ENCODE results near the gene ARHGEF19.
"Not testable (repeated sequence)": the region's sequence is repeated elsewhere in the genome, so short reads cannot be mapped to it uniquely, and the experiment has no call there.

ARHGEF19 gene

DNA sequence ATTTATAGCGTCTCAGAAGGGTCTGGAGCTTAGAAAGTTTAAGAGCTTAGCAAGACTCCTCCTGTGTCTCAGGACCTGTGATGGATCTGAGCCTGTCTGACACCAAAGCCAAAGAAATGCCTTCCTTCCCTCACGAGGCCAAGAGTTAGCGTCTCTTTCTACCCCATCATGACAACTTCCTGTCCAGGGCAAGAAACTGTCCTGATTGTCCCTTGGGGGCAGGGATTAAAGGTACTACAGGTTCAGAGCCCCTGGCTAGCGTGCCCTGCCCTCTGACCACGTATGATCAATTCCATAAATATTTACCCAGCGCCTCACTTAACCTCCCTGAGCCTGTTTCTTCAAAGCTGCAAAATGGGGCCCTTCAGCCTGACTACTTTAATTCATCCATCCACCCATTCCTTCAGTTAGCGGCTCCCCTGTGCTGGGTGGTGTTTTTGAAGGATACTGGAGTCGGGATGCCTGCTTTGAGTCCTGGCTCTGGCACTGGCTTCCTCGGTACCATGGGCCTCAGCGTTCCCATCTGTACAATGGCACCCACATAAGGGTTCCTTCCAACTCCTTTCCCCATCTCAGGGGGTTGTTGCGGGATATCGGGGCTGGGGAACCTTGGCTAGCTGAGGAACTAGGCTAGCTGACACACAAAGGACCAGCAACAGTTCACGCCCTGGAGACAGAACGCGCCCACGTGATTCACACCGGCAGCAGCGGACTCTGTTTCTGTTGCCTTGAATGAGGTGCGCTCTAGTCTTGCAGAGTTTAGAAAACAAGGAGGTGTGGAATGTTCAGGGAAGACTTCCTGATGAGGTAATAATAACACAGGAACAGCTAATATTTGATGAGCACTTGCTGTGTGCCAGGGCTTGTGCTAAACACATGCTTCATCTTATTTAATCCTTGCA lies 33.6 kb downstream of the ARHGEF19 start:
- no peak for DNase-seq

DNA sequence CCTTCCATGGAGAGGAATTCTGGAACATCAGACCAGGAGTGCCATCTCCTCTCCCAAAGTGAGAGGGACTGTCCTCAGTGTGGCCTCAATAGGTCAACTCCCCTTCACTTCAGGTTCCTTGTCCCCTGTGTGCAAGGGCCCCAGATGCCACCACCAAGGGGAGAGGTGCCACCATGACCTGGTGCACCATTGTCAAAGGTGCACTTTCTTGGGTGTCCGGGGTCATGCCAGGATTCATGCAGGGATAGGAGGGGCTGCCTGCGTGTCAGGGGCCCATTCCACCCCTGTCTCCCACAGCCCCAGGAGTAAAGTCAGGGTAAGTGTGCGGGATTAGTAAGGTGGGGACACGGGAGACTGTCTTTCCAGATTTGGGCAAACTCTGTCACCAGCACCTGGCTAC lies 35.1 kb downstream of the ARHGEF19 start:
- DNase-seq = no peak

DNA sequence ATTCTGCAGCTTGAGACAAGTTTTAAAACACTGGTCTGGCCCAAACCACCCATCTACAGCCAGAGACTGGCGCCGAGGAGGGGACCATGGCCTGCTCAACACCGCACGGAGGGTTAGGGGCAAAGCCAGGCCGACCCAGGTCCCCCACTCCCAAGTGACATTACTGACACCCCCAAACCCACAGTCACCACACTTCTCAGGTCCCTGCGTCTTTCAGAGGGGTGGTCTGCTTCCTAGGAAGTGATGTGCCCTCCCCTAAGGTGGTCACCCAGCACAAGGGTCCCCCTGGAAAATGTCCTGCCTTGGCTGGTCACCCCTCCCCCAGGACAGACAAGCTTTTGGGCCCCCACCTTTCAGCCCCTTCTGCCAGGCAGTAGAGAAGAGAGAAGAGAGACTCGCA lies 35.8 kb downstream of the ARHGEF19 start:
- no peak for DNase-seq

DNA sequence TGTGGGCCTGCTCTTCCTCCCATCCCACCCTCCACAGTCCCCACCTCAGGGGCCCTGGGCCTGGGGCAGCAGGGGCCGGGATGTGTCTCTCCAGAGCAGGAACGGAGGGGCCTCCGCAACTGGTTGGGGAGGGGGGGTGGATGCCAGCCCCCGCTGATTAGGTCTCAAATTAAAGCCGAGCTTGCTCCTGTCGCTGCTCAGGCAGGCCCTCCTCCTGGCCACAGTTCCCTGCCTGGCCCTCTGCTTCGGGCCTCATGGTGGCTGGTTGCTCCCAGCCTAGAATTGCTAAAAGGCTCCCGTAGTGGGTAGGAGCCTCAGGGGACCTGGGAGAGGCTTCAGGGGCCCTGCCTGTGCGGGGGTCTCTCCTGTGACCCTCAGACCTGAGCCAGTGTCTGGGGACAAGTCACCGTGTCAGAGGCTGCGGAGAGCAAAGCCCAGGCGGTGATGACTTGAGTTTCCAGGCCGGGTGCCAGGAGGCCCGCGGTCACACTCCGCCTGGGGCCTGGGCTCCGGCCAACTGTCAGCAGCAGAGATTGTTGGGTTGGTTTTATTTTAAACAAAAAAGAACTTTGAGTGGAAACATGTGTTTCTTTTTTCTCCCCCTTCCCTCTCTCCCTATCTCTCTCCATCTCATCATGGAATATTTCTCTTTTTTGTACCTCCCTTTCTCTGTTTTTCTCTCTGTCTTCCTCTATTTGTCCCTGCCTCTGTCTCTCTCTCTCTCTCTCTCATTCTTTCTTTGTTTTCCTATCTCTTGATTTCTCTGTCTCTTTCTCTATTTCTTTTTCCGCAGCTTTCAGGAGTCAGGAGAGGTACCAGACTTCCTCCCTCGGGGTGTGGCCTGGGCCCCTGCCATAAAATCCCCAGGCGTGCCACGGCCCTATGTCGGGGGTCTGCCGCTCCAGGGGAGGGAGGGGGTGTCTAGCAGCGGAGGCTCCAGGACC lies 36.6 kb downstream of the ARHGEF19 start:
- DNase-seq = peak; percentile 95

DNA sequence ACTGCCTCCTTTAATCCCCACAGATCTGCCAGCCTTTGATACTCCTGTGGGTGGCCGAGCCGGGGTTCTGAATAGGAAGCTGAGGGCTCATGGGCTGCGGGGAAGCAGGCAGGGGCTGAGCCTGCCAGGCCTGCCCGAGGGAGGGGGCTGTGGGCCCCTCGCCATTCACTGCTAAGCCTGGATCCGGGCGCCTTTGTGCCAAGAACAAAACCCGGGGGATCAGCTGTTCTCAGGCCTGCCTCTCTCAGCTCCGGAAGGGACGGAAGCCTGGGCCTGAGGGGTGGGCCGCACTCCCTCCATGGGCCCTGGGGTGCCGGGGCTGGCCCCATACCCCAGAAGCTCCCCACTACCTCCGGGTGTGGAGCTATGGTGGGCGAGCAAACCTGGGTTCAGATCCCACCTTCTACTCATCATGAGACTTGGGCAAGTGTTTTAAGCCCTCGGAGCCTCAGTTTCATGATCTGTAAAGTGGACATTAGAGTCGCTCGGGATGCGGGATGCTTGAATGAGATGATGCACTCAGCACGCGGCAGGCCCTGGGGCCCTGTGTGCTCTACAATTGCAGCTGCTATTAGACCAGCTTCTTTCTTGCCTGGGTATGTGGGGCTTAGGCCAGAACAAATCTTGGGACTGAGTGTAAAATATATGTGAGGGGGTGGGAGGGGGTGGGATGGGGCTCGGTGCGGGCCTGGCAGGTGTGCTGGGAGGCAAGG lies 37.4 kb downstream of the ARHGEF19 start:
- DNase-seq = no peak

DNA sequence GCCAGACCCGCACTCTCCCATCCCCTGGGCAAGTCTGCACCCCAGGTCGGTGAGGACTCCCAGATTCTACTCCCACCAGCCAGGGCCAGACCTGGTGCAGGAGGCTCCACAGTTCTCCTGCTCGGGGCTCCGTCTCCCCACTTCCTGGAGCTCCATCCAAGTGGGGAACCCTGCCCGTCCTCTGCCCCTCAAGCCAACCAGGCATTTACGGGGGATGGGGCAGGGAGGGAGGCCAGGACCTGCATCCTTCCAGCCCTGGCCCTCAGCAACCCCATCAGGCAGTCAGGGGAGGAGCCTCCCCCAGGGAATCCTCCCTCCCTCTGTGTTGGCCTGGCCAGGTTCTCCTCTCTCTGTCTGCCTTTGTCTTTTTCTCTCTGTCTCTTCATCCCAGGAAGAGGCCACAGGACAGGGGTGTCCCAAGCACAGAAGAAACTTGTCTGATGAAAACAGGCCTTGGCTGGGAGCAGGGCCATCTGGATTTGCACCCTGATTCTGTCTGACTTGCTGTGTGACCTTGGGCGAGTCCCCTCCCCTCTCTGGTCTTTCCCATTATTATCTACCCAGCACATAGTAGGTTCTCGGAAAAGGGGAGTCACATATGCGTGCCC lies 38.1 kb downstream of the ARHGEF19 start:
- DNase-seq = no peak

DNA sequence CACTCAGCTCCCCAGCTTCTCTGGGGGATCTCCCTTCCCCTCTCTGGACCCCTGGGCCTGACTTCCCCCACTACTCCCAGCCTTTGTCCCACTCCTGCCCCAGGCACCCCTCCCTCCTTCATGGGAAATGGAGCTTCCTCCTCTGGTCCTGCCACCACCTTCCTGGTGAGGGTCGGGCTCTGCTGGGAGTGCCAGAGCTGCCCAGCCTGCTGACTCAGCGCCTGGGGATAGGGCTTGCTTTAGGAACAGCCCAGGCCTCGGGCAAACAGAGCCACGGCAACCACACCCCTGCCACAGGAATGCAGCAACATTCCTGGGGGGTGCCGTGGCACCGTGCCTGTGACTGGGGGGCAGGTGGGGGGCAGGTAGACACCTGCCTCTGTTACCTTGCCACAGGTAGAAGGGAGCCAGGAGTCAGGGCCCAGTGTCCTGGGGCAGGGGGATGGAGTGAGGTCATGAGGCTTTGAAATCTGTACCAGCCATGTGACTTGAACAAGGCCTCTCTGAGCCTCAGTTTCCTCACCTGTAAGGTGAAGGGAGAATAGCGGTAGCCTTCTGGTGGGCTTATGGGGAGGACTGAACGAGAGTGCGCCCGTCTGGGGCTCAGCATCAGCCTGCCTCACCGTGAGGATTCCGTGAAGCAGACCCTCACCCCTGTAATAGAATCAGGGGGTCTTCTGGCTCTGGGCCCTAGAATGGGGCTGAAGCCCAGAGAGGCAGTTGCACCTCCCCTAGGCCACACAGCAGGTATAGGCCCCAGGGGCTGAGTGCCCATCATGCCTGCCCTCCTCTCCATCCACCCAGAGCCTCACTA lies 38.8 kb downstream of the ARHGEF19 start:
- no peak for DNase-seq

DNA sequence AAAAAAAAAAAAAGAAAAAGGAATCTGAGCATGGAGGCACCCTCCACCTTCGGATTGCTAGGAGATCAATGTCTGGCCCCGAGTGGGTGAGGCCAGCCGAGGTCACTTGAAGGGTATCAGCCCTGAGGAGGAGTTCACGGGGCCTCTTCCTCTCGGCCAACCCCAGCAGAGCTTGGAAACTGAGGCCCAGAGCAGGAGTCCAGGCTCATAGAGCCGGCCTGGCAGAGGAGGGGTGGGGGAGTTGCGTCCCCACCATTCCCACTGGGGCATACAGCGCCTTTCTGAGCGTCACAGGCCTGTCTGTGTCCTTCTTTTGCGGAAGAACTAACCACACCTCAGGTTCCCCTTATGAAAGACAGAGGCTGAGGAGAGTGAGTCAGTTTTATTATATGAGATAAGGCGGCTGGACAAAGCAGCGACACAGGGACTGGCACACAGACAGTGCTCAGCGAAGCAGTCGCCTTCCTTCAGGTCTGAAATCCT lies 39.4 kb downstream of the ARHGEF19 start:
- DNase-seq = no peak

DNA sequence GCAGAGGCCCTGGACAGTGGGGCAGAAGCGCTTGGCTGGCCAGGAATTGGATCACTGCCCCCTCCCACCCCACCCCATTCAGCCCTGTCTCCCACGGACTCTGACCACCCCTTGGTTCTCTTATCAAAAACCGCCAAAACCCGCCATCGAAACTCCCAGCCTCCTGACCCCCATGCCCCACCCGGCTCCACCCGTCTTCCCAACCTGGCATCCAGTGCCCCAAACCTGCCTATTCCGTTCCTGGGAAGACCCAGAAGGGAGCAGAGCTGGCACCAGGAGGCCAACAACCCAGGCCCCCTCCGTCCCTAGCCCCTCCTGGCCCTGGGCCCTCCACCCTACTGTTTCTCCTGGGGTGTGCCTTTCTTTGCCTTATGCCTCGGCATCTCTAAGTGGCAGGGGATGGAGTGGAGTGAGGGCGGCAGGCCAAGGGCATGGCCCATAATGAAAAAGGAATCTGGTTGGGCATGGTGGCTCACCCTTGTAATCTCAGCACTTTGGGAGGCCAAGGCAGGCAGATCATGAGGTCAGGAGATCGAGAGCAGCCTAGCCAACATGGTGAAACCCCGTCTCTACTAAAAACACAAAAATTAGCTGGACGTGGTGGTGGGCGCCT lies 40.1 kb downstream of the ARHGEF19 start:
- no peak for DNase-seq

DNA sequence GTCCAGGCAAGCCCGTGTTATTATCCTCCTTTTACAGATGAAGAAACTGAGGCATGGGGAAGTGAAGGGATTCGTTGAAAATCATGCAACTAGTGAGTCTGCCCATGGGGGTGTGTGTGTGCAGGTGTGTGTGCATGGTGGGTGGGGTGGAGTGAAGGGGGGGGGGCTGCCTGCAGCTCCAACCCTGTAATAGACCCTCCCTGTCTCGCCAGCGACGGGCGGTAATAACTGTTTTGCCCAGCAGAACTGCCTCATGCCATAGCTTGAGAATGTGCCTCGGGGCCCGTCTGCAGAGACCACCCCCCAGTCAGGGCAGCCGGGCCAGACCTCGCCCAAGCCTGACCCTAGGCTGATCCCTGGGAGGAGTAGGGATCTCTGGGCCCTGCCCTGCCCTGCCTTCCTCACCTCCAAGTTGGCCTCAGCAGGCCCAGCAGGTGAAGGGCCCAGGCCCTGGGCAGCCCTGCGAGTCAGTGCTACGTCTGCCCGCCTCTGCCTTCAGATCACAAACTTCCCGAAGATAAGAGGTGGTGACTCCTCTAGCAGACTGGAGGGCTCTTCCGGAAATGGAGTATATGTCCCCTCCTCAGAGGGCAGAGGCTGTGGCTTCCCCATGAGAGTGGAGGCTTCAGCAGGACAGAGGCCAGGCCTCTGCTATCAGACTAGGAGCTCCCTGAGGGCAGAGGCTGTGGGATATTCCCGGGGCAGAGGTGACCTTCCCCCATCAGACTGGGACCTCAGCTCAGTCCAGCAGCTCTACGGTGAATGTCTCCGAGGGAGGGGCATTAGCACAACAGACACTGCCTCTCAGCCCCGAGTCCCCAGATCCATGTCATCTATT lies 40.9 kb downstream of the ARHGEF19 start:
- DNase-seq = no peak

DNA sequence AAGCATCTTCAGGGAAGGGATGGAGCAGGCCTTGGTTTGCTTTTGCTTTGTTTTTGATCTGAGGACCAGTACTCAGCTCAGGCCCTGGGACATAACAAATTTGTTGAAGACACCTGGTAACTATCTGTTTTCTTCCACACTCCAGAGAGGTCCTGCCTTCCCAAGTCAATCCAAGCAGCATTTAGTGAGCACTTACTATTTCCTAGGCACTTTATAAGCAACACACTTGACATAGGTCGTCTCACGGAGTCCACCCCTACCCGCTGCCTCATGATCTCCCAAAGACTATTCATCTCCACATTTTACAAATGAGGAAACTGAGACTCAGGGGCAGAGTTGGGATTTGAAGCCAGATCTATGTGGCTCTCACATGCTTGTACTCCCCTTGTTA lies 42.2 kb downstream of the ARHGEF19 start:
- no peak for DNase-seq

DNA sequence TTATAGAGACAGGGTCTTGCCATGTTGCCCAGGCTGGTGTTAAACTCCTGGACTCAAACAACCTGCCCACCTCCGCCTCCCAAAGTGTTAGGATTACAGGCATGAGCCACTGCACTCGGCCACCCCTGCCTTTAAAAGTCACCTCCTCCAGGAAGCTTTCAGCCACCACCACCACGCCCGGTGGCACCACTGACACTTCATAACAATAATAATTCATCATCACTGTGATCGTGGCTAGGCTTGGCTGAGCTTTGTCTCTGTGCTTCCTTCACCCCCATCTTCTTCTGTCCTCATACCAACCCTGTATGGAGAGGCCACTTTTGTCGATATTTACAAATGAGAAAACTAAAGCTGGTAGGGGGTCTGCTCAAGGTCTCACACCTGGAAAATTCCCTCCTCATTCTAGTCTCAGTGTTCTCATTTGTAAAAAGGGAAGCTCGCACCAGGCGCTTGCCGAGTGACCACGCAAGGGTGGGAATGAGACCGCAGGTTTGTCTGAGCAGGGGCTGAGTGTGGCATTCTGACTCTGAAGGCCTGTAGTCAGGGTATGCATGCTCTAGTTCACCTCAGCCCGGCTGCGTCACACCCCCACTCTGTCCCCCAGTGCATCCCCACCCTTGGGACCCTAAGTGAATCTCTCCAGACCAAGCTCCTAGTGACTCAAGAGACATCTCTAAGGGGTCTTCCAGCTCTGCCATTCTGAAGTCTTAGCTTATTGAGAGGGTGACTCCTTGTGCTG lies 43.7 kb downstream of the ARHGEF19 start:
- DNase-seq = no peak

DNA sequence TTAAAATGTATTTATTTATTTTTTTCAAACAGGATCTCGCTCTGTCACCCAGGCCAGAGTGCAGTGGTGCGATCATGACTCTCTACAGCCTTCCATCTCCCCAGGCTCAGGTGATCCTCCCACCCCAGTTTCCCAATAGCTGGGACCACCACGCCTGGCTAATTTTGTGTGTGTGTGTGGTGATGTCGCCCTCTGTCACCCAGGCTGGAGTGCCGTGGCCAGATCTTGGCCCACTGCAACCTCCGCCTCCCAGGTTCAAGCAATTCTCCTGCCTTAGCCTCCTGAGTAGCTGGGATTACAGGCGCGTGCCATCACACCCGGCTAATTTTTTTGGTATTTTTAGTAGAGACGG lies 44.3 kb downstream of the ARHGEF19 start:
- not testable (repeated sequence) for DNase-seq

DNA sequence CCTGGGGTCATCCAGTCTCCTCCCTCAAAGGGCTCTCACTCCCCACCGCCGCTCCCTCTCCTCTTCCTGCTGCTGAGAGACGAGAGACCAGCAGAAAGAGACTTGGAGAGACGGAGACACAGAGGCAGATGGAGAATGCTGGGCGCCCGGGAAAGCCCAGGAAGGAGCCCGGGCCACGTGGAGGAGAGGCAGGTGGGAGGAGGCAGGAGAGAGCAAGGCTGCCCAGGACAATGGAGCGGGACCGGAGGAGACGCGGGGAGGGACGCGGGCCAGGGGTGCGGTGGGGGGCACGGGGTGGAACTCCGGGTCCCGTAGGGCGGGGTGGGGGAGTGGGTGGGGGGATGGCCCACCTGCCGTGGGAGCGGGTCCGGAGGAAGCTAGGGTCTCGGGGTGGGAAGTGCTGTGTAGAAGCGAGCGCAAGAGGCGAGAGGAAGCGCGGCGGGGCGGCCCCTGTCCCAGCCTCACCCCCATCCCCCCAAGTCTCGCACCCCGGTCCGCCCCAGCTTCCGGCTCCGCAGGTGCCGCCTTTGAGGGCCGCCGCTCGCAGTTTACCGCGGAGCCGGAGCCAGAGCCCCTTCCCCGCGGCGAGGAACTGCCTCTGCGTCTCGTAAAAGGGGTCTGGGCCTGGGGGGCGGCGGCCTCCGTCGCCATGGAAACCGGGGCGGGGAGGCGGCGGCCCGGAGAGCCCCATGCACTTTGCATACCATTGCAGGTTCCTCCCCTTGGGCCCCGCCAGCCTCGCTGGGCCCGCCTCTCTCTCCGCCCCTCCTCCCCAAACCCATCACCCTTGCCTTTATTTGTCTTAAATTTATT lies 44.9 kb downstream of the ARHGEF19 start:
- no peak for DNase-seq

DNA sequence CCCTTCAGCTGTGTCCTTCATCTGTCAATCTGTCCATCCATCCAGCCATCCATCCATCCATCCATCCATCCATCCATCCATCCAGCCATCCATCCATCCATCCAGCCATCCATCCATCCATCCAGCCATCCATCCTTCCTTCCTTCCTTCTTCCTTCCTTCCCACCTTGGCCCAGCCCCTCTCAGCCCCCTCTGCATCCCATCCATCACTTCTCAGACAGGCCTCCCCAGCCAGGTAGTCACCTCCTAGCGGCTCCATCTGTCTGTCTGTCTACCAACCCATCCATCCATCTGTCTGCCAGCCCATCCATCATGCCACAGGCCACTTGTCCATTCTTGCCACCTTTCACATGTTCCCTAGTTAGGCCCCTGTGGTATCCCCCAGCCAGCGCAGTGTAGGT lies 46.3 kb downstream of the ARHGEF19 start:
- no peak for DNase-seq

DNA sequence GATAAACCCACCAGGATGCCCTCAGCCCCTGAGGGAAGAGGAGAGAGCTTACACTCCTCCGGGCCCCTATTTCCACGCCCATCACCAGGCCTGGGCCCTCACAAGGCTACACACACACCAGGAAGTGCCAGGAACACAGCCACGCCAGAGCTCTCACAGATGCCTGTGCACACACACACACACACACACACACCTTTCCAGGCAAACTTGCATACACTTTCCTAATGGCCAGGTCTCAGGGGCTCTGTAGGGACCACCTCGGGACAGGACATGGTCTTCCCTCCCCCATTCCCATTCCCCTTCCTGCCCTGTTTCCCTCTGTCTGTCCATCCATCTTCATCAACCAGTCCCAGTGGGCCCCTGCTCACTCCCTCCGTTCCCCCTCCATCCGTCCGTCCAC lies 46.9 kb downstream of the ARHGEF19 start:
- DNase-seq = no peak

DNA sequence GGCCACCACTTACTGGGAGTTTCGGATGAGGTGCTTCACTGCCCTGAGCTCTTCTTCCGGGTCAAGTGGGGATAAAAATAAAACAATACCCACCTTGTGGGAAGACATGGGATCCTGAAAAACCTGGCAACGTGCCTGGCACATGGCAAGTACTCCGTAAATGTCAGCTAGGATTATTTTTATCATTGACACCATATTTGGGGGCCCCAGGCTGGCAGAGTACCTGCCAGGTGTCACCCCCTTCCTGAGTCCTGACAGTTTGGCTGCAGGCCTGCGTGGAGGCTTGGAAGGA lies 47.4 kb downstream of the ARHGEF19 start:
- no peak for DNase-seq

DNA sequence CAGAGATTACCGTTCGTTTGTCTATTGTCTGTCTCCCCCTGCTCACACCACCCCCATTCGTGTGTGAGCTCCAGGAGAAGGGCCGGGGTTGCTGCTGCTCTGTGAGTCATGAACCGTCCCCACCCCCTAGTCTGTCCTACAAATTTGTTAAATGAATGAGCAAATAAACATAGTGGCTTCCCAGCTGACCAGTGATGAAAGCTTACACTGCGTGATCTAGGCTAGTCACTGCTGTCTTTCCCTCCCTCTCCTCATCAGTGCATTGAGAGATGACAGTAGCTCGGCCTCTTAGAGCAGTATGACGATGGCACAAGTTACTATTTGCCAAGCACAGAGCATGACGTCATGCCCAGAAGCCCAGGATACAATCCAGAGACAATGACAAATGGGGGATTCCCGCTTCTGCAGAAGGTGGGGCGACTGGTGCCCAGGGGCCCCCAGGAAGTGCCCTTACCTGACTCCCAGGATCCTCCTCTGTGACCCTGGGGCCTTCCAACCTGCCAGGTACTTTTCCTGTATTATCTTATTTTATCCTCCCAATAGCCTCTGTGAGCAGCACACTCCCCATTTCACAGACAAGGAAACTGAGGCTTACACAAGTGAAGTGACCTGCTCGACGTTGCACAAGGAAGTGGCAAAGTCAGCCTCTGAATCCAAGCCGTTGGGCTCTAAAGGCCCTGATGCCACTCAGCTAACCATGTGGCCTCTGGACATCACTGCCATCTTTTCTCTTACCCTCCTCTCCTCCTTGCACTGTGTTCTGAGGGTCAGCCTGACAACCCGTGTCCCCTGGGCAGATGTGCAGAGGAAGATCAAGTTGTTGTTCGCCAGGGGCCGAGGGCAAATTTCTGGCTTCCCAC lies 48.0 kb downstream of the ARHGEF19 start:
- DNase-seq = no peak

Data from right forelimb (tissue), 1 donor.